HUES64 (cell line): ENCODE measurements around the gene ATP5PF.
"Not testable (repeated sequence)": the region's sequence is repeated elsewhere in the genome, so short reads cannot be mapped to it uniquely, and the experiment has no call there.

Source experiments
- H3K27ac ChIP-seq: 2 replicates; pipeline ENCODE4 v1.7.0; 2013; ENCODE audit warnings: low read depth, low read length, inconsistent platforms
- H3K27me3 ChIP-seq: 2 replicates; pipeline ENCODE4 v1.6.1; 2013; ENCODE audit warnings: mild to moderate bottlenecking, low read length; ENCODE audit not compliant: insufficient read depth
- H3K36me3 ChIP-seq: 2 replicates; pipeline ENCODE4 v1.6.1; 2013; ENCODE audit warnings: mild to moderate bottlenecking, low read length; ENCODE audit not compliant: insufficient read depth
- H3K4me1 ChIP-seq: 2 replicates; pipeline ENCODE4 v1.6.1; 2013; ENCODE audit warnings: mild to moderate bottlenecking, low read length, moderate library complexity; ENCODE audit not compliant: insufficient read depth
- H3K4me3 ChIP-seq: 2 replicates; pipeline ENCODE4 v1.5.1; 2013; ENCODE audit warnings: mild to moderate bottlenecking, low read length, moderate library complexity
- H3K9ac ChIP-seq: 2 replicates; pipeline ENCODE4 v1.6.1; 2013; ENCODE audit warnings: mild to moderate bottlenecking, low read depth, low read length
- H3K9me3 ChIP-seq: 2 replicates; pipeline ENCODE4 v1.6.1; 2013; ENCODE audit warnings: low read depth, low read length; ENCODE audit not compliant: insufficient read depth
- WGBS: fragments of 150-250, 120-280 bp; methylation state at CpG from one replicate; pipeline ENCODE4 v1.1.7; 2013; ENCODE audit warnings: missing lambda C conversion rate; 5-methylcytosine and 5-hydroxymethylcytosine counted together

Gene ATP5PF

DNA sequence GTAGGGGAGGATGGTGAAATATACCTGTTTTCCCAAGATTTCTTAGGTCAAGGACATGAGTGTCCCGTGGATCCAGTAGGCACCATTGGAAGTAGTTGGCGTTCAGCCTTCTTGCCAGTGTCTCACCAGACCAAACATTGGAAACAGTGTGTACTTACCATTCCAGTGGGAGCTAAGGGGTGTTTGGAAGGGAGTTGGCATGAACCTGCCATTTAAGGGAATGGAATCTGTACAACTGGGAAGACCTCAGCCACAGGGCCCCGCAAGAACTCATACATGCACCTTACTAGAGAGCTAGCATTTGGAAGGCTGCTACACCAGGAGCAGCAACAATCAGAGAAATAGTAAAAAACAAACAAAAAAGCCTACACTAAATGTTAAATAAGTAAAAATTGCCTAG lies 12.7 kb downstream of the ATP5PF start:
- H3K4me3 ChIP-seq: no peak overlapping the region
- no peaks in the 10 kb centered on the region for H3K9me3 ChIP-seq
- H3K27me3 ChIP-seq: no peaks in the 10 kb centered on the region
- peaks cover 8% of the 10 kb centered on the region for H3K4me1 ChIP-seq
- H3K9ac ChIP-seq: no peak overlapping the region
- H3K27ac ChIP-seq: no peak overlapping the region
- WGBS: 94% methylated on average over 3 of the region's 3 CpGs
- peaks cover 52% of the 10 kb centered on the region for H3K36me3 ChIP-seq

DNA sequence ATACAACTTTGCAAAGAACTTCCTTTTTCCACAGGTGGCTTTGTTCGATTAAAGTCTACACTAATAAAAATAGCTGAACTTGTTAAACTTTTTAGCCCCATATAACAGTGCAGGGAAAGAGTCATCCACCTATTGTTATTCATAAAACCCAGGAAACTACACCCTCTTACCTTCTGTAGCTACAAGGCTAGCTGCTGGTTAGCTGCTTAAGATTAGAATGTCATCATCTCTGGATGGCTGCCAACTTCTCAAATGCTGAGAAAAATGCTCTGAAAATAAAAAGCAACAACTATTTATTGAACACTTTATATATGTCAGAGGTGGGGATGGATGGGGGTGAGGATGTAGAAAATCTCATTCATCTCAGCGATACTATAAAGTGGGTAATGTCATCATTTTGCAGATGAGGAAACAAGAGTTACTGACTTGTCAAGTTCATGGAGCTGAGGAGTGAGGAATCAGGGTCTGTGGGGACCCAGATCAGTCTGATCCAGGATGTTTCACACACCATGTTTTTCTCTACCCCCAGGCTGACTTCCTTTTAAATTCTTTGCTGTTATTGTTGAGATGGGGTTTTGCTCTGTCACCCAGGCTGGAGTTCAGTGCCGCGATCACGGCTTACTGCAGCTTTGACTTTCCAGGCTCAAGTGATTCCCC lies 17.1 kb downstream of the ATP5PF start:
- peaks cover 12% of the 10 kb centered on the region for H3K36me3 ChIP-seq
- peak overlapping the region; percentile 46; the same call in 1 of the 2 replicates for H3K27ac ChIP-seq
- 94% methylated on average over 5 of the region's 5 CpGs for whole genome bisulfite sequencing
- peaks cover 8% of the 10 kb centered on the region for H3K4me1 ChIP-seq
- H3K4me3 ChIP-seq: no peak overlapping the region
- no peaks in the 10 kb centered on the region for H3K27me3 ChIP-seq
- H3K9me3 ChIP-seq: no peaks in the 10 kb centered on the region
- no peak overlapping the region for H3K9ac ChIP-seq

DNA sequence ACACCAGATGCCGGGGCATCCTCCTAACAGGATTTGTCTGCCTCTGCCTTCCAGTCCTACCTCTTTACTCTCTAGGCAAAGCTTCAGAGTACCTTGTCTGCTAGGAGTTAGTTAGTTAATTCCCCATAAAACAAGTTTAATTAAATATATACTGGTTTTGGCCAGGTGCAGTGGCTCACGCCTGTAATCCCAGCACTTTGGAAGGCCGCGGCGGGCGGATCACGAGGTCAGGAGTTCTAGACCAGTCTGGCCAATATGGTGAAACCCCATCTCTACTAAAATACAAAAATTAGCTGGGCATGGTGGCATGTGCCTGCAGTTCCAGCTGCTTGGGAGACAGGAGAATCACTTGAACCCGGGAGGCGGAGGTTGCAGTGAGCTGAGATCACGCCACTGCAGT lies 20.6 kb downstream of the ATP5PF start:
- H3K9ac ChIP-seq, H3K36me3 ChIP-seq, H3K9me3 ChIP-seq, H3K4me1 ChIP-seq, H3K27ac ChIP-seq, H3K4me3 ChIP-seq, H3K27me3 ChIP-seq: not testable (repeated sequence)
- WGBS: 95% methylated on average over 10 of the region's 10 CpGs

DNA sequence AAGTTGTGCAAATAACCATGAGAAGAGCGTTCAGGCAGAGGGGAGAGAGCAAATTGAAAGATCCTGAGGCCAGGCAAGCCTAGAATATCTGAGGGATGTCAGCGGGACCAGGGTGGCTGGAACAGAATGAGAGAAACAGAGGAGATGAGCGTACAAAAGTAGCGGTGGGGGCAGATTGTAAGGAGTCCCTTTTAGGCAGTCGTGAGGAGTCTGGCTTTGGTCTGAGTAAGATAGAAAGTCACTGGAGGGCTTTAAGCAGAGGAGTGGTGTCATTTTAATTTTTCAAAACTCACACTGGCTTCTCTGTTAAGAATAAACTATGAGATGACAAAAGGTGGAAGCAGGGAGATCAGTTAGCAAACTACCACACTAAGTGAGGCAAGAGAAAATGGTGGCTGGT lies 24.2 kb downstream of the ATP5PF start:
- H3K27ac ChIP-seq: no peak overlapping the region
- H3K36me3 ChIP-seq: no peaks in the 10 kb centered on the region
- H3K9ac ChIP-seq: no peak overlapping the region
- no peaks in the 10 kb centered on the region for H3K9me3 ChIP-seq
- WGBS: 84% methylated on average over 5 of the region's 5 CpGs
- H3K4me1 ChIP-seq: no peaks in the 10 kb centered on the region
- no peaks in the 10 kb centered on the region for H3K27me3 ChIP-seq
- no peak overlapping the region for H3K4me3 ChIP-seq

DNA sequence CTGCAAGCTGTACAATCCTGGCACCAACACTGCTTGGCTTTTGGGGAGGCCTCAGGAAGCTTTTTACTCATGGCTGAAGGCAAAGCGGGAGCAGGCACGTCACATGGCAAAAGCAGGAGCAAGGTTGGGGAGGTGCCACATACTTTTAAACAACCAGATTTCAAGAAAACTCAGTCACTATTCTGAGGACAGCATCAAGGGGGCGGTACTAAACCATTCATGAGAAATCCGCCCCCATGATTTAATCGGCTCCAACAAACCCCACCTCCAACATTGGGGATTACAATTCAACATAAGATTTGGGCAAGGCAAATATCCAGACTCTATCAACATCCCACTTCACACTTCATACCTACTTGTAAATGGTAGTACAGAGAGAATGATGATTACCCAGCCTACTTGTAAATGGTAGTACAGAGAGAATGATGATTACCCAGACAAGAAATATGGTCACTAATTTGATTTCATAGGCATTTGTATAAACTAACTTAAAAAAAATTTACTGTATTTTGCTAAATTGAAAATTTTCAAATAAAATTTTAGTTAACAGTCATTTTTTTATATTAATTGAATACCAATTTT lies 24.9 kb downstream of the ATP5PF start:
- WGBS: 93% methylated on average over 5 of the region's 5 CpGs

DNA sequence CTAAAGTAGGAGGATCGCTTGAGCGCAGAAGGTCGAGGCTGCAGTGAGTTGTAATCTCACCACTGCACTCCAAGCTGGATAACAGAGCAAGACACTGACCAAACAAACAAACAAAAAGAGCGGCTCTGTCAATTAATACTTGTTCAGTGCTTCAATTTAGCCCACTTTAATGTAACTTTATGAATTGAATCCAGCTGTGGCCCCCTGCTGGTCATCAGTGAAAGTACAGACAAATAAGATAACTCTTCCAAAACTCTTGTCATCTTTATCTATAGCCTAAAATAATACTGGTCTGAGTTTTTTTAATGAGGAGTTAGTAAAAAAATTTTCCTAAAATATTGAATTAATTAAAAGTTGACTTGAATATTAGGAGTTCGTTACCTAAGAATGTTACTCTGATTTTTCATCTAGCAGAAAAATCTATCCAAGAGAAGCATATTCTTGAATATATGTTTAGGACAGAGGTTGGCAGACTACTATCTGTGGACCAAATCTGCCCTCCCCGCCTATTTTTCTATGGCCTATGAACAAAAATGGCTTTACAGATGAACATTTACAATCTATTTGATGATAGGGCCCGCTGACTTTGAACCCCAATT lies 26.1 kb downstream of the ATP5PF start:
- Histone ChIP-seq H3K9ac (no peak overlapping the region), H3K4me1 (no peaks in the 10 kb centered on the region), H3K27ac (no peak overlapping the region), H3K36me3 (no peaks in the 10 kb centered on the region), H3K27me3 (no peaks in the 10 kb centered on the region), H3K9me3 (no peaks in the 10 kb centered on the region), H3K4me3 (no peak overlapping the region)
- WGBS: 78% methylated on average over 6 of the region's 7 CpGs

More for the DNA sequence above, 24.9 kb downstream of the ATP5PF start:
- Histone ChIP-seq H3K27me3 (no peaks in the 10 kb centered on the region), H3K9ac (no peak overlapping the region), H3K4me3 (no peak overlapping the region), H3K27ac (no peak overlapping the region), H3K36me3 (no peaks in the 10 kb centered on the region), H3K4me1 (no peaks in the 10 kb centered on the region), H3K9me3 (no peaks in the 10 kb centered on the region)

DNA sequence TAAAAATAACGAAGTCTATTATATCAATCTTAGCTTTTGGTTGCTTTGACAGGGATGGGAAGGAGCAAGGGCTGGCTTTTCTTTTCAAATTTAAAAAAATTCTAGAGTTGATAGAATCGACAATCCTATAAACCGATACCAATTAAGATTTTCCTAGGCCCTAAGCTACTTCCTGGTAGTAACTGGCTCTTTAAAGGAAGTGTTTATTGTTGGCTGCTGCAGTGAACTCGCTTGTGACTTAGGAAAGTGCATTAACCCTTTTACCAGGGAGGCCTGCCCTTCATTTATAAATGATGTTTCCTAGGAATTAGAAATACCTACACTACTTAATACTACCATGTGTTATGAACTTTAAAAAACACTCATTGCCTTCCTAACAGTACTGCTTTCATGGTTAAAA lies 33.2 kb downstream of the ATP5PF start:
- no peak overlapping the region for H3K9ac ChIP-seq

DNA sequence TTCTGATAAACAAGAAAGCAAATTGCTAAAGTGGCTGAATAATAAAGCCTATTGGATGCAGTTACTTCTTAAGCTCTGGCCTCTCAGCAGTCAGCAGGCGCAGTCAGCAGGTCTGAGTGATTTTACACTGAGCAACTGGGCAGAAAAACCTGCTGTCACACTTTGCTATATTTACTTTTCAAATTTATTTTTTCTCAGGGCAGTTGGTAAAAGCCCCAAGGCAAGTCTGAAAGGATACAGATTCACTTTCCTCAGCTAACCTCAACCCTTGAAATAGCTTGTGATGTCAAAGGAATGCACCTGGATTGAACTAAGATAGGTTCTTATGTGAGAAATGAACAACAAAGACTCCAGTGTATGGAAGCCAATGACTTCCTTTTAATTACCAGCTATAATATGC lies 34.0 kb downstream of the ATP5PF start:
- no peak overlapping the region for H3K4me3 ChIP-seq
- H3K9ac ChIP-seq: no peak overlapping the region
- 90% methylated on average over 1 of the region's 1 CpG for WGBS
- H3K36me3 ChIP-seq: no peaks in the 10 kb centered on the region
- H3K9me3 ChIP-seq: 0 out of 2 replicates have a peak, but pooled peaks cover 2% of the 10 kb centered on the region
- no peaks in the 10 kb centered on the region for H3K27me3 ChIP-seq
- H3K27ac ChIP-seq: no peak overlapping the region
- no peaks in the 10 kb centered on the region for H3K4me1 ChIP-seq

More for the DNA sequence above, 33.2 kb downstream of the ATP5PF start:
- Histone ChIP-seq H3K36me3 (no peaks in the 10 kb centered on the region), H3K4me3 (no peak overlapping the region), H3K27ac (no peak overlapping the region), H3K27me3 (no peaks in the 10 kb centered on the region), H3K4me1 (no peaks in the 10 kb centered on the region), H3K9me3 (0 out of 2 replicates have a peak, but pooled peaks cover 2% of the 10 kb centered on the region)
- WGBS: 71% methylated on average over 1 of the region's 4 CpGs

DNA sequence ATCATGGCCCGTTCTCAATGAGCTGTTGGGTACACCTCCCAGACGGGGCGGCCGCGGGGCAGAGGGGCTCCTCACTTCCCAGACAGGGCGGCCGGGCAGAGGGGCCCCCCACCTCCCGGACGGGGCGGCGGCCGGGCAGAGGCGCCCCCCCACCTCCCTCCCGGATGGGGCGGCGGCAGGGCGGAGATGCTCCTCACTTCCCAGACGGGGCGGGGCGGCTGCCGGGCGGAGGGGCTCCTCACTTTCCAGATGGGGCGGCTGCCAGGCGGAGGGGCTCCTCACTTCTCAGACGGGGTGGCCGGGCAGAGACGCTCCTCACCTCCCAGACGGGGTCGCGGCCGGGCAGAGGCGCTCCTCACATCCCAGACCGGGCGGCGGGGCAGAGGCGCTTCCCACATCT lies 39.2 kb downstream of the ATP5PF start:
- not testable (repeated sequence) for H3K4me3 ChIP-seq, H3K36me3 ChIP-seq, H3K27me3 ChIP-seq, H3K9ac ChIP-seq, H3K4me1 ChIP-seq, H3K27ac ChIP-seq, H3K9me3 ChIP-seq
- WGBS: 93% methylated on average over 36 of the region's 36 CpGs

DNA sequence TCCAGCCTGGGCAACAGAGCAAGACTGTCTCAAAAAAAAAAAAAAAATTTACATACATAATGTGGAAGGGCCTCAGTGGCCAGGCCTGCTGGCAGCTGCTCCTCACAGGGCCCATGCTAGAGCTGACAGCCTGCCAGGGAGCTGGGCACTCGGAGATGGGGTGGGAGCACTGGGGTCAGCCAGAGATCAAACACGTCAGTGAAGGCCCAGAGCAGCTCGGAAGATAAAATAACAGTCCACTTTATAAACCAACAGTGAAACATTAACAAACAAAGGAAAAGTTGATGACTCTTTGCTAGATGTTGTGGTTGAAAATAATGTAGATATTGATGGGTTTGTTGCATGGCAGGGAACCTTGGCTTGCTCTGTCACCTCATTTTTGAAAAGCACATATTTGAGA lies 42.7 kb downstream of the ATP5PF start:
- H3K27ac ChIP-seq: no peak overlapping the region
- no peaks in the 10 kb centered on the region for H3K4me1 ChIP-seq
- H3K27me3 ChIP-seq: no peaks in the 10 kb centered on the region
- no peaks in the 10 kb centered on the region for H3K36me3 ChIP-seq
- H3K9ac ChIP-seq: no peak overlapping the region
- H3K9me3 ChIP-seq: no peaks in the 10 kb centered on the region
- H3K4me3 ChIP-seq: no peak overlapping the region
- WGBS: 99% methylated on average over 2 of the region's 3 CpGs

DNA sequence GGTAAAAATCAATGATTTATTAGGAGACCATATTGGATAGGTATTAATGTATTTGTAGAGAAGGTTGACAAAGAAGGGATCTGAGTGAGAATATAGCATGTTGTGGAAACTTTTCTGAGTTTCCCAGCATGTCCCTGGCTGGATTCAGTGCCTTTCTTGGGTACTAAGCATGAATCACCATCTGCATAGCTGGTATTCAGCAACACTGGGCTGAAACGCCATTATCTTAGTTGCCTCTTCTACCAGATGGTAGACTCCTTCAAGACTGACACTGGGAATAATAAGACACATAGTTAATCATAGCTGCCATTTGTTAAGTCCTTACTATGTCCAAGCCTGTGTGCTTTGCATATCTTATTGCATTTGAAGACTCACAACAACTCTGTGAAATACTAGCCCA lies 45.5 kb downstream of the ATP5PF start:
- WGBS: 76% methylated on average over 1 of the region's 1 CpG
- Histone ChIP-seq H3K9me3 (no peaks in the 10 kb centered on the region), H3K4me3 (no peak overlapping the region), H3K4me1 (no peaks in the 10 kb centered on the region), H3K27me3 (no peaks in the 10 kb centered on the region), H3K36me3 (no peaks in the 10 kb centered on the region), H3K9ac (no peak overlapping the region), H3K27ac (no peak overlapping the region)
